ENCODE measurements around the gene MYO7A.

Gene MYO7A

DNA sequence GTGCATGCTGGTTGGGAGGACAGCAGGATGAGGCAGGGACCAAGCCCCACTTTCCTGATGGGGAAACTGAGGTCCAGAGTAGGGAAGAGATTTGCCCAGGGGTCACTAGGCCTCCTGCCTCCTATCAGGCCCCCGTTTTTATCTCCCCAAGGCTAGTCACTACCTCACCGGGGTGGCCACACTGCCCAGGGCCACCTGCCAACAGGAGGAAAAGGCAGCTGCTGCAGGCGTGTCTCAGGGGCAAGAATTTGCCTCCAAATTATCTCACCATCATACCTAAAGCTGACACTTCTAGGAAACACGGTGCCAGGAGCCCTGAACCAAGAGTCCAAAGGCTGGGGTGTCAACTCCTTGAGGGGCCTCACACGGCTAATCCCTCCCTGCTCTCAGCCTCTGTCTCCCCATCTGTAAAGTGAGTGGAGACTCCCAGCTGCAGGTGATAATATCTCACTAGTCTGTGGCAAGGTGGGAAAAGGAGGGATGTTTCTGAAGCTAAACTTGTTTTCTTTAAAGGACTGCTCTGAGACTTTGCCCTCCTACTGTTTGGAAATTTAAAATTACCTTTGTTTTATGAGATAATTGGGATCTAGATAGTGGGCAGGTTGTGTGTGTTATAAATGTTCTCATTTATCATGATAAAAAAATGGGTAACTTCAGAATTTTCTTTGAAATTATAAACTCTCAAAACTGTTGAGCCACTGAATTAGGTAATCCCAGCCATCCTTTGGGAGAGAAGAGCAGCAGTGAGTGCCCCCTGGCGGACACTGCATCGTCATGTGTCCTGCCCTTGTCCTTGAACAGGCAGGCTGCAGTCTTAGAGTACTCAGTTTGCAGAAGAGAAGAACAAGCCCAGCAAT is 60.0 kb downstream of the MYO7A start:
- DNase-seq = peak; percentile 32

DNA sequence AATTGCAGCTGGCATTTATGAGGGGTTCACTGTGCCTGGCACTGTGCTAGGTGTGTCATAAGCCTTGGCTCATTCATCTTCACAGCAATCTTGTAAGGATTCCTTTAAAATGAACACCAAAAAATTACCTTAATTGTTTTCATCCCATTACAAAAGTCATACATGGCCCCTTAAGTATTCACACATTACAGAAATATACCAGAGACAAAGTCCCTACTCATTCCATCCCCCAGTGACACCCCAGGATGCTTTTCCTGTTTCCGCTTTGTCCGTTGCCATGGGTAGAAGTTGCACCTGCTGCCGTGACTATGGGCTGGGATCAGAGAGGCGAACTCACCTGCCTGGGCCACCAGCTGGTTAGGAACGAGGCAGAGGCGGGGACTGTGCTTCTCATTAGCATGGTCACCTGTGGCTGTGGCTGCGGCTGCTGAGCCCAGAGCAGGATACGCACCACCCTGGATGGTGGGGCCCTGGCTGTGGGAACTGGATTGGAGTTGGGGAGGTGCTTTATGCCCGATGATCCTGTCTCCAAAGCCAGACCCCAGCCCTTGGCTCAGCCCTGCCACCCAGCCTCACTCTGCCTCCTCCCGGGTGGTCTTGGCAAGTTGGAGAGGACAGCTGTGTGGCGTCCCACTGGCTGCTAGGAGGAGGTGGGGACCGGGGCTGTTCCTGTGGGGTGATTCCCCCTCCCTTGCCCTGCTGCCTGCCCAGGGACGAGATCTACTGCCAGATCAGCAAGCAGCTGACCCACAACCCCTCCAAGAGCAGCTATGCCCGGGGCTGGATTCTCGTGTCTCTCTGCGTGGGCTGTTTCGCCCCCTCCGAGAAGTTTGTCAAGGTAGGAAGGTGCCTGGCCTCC is 60.8 kb downstream of the MYO7A start:
- DNase-seq = peak; percentile 5

DNA sequence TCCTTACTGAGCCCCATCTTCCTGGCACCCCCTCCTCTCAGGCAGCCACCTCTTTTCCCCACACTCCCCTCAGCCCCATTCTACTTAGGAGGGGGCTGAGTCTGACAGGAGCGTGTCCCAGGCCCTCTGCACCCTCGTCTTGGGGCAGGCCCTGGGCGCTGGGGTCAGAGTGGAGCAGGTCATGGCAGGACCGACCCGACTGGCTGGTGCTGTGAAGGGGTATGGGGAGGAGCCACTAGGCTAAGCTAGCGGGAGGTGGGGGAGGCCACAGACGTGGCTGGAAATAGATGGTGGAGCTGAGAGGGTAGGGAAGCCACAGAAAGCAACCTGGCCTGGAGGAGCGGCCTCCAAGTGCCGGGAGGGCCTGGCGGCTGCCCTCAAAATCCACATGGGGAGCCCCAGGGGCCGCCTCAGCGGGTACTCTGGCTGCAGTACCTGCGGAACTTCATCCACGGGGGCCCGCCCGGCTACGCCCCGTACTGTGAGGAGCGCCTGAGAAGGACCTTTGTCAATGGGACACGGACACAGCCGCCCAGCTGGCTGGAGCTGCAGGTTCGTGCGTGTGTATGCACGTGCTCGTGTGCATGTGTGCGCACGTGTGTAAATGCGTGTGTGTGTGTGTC is 61.7 kb downstream of the MYO7A start:
- DNase-seq = no peak

DNA sequence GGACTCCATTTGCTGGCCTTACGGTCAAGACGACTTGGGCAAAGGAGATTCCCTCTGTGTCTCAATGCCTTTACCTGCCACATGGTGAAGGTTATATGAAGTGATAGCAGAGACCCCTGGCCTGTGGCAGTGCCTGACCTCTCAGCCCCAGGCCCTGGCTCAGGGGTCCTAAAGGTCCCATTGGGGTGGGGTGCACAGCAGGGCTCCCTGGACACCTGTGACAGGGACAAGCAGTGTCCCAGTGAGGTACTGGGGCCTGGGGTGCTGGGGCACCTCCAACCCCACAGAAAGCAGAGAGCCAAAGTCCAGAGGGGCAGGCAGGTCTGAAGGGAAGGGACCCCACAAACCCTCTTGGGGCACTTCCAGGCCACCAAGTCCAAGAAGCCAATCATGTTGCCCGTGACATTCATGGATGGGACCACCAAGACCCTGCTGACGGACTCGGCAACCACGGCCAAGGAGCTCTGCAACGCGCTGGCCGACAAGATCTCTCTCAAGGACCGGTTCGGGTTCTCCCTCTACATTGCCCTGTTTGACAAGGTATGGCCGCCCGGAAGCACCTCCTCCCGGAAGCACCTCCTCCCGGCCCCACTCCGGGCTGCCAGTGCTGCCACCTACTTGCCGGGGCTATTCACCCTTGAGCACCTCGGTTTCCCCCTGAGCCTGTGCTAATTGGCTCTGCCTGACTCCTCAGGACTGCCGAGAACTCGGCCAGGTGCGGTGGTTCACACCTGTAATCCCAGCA is 62.5 kb downstream of the MYO7A start:
- DNase-seq = no peak

DNA sequence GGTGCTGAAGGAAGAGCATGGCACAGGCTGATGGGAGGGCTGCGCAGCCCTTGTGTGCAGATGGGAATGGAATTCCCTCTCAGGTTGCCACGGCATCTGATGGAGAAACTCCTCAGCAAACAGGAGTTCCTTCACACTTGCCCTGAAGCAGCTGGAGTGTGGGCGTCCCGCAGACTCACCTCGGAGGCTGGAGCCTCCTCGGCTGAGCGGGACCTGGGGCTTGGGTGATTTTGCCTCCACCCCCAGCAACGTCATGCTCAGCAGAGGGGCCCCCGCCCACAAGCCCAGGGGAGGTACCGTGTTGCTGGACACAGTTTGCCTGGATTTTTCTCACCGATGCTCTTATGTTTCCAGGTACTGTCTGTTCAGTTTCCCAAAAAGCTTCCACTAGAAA is 63.4 kb downstream of the MYO7A start:
- DNase-seq = no peak

DNA sequence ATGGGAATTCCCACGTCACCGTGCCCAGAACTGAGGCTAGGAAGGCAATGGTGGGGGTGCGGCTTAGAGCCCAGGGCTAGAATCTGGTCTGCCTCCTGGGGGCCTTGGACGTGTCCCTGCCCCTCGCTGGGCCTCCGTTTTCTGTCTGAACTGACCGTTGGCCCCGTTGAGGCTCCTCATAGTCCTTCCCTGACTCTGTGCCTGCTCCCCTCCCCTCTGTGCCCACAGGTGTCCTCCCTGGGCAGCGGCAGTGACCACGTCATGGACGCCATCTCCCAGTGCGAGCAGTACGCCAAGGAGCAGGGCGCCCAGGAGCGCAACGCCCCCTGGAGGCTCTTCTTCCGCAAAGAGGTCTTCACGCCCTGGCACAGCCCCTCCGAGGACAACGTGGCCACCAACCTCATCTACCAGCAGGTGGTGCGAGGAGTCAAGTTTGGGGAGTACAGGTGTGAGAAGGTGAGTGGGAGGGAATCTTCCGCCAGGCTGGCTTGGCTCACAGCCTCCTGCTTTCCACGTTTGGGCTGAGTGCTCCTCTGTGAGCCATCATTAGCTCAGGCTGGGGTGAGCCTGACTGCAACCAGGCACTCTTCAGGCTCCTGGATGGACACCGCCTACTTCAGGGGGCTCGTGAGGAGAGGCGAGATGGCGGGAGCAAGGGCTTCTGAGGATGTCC is 63.9 kb downstream of the MYO7A start:
- peak; percentile 53 for DNase-seq

DNA sequence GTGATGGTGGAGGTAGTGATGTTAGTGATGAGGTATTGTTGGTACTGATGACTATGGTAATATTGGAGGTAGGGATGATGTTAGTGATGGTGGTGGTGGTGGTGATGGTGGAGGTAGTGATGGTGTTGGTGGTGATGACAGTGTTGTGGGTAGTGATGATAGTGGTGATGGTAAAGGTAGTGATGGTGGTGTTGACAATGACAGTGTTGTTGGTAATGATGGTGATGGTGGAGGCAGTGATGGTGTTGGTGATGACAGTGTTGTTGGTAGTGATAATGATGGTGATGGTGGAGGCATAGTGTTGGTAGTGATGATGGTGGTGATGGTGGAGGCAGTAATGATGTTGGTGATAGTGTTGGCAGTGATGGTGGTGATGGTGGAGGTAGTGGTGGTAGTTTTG is 65.1 kb downstream of the MYO7A start:
- no peak for DNase-seq

DNA sequence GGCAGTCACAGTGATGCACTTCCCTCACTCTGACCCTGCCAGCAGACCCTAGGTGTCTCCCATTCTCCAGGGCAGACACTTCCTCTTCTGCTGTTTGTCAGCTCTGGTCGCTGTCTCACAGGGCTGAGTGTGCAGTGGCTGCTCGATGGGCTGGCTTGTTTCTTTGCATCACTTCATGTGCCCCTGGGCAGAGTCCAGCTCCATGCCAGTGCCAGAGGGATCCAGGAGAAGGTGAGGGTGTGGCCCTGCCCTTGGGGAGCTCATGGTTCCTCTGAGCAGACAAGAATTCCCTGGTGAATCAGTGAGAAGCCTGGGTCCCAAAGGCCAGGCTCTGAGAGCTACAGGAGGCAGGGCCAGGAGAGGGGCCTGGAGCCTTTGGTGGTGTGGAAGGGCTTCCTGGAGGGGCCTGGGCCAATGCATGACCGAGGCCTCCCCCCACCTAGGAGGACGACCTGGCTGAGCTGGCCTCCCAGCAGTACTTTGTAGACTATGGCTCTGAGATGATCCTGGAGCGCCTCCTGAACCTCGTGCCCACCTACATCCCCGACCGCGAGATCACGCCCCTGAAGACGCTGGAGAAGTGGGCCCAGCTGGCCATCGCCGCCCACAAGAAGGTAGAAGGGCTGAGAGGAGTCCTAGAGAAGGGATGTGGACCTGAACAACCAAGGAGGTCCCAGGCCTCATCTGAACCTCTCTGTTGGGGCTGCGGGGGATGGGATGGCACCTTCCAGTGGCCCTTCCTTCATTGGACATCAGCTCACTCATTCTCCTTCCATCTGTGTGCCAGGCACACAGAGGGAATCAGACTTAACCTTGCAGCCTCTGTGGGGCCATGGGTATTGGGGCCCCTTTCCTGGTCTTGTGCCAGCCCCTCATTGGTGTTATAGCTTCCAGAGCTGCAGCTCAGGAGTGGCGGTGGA is 66.1 kb downstream of the MYO7A start:
- no peak for DNase-seq

DNA sequence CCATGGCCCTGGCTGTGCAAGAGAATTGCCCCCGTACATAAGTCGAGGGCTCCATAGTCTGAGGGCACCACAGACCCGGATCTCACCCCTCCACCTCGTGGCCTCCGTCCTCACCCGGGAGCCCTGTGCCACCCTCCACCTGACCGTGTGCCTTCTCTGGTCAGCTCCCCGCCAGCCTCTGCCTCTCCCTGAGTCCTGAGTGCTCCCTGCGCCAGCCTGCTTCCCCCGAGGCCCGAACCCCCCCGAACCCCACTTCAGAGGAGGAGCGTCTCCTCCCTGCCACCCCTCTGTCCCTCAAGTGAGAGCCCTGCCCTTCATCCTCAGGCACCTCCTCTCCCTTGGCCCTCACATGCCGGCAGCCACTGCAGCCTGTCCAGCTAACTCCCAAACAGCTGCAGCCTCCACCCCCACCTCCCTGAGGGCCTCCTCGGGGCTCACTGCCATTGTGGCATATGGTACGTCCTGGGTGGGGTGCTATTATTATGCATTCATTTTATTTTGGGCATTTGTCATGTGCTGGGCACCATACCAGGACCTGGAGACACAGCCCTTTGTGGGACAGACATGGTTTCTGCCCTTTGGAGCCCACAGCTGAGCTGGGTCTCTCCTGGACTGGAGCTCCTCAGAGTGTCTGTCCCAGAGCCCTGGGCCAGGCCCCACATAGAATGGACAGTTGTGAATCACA is 67.2 kb downstream of the MYO7A start:
- no peak for DNase-seq

DNA sequence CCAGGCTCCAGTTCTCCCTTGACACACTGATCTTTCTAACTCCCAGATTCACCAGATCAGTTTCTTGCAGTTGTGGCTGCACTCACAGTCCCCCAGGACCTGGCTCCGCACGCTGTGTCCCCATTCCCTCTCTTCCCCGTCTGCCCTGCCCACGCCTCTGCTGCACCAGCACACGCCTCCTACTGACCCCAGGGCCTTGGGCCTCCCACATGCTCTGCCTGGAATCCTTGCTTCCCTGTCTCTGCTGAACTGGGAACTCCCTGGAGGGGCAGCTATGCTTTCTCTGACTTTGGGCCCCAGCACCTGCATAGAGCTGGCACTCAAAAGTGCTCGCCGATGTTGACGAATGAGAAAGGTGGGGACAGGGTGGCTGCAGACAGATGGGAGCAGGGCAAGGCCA is 68.9 kb downstream of the MYO7A start:
- DNase-seq = no peak

DNA sequence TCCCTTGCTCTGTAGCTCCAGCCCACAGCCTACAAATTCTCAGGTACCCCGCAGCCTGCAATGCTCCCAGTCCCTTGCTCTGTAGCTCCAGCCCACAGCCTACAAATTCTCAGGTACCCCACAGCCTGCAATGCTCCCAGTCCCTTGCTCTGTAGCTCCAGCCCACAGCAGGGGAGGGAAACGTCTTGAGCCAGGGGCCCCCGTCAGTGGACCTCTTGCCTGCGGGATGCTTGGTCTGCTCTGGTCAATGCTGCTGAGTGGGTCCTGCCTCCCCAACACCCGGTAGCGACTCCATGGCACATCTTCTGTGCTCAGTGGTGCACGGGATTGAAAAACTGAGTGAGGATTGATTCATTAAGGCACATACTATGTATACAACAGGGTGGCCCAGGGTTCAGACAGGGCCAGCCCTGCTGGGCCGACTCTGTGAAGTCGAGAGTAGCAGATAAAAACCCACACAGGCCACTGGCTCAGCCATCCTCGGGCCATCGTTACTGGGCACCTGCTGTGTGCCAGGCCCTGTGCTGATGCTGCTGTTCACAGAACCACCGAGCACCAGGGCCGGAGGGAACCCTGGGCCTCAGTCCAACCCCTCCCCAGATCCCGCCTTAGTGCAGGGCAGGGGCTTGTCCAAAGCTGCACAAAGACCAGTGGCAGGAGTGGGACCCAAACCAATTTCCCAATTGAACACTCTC is 69.7 kb downstream of the MYO7A start:
- DNase-seq = no peak

DNA sequence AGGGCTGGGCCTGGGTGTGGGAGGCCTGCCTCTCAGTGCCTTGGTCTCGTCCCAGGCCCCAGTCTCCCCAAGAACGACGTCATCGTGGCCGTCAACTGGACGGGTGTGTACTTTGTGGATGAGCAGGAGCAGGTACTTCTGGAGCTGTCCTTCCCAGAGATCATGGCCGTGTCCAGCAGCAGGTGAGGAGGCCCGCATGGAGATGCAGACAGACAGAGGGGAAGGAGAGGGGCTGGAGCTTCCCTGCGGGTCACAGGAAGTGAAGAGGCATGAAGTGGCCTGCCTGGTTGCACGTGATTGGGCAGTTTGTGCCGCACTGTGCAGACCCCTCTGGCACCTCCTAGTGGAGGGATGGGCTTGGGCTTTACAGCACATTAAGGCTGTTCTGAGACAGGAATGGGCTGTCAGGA is 70.4 kb downstream of the MYO7A start:
- DNase-seq = no peak

DNA sequence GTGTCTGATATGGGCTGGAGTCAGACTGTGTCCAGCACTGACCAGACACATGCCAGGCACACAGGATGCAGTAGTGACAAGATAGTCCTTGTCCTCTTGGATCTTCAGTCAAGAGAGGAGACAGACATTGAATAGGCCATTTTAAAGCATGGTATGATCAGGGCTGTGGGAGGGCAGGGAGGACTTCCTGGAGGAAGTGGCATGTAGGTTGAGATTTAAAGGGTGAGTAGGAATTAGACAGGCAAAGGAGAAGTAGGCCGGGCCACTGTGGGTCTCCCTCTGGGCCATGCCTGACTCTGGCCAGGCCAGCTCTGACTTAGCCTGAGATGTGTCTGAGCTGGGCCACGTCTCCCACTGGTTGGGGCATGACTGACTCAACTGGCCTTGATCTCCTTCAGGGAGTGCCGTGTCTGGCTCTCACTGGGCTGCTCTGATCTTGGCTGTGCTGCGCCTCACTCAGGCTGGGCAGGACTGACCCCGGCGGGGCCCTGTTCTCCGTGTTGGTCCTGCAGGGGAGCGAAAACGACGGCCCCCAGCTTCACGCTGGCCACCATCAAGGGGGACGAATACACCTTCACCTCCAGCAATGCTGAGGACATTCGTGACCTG is 71.2 kb downstream of the MYO7A start:
- DNase-seq = no peak

DNA sequence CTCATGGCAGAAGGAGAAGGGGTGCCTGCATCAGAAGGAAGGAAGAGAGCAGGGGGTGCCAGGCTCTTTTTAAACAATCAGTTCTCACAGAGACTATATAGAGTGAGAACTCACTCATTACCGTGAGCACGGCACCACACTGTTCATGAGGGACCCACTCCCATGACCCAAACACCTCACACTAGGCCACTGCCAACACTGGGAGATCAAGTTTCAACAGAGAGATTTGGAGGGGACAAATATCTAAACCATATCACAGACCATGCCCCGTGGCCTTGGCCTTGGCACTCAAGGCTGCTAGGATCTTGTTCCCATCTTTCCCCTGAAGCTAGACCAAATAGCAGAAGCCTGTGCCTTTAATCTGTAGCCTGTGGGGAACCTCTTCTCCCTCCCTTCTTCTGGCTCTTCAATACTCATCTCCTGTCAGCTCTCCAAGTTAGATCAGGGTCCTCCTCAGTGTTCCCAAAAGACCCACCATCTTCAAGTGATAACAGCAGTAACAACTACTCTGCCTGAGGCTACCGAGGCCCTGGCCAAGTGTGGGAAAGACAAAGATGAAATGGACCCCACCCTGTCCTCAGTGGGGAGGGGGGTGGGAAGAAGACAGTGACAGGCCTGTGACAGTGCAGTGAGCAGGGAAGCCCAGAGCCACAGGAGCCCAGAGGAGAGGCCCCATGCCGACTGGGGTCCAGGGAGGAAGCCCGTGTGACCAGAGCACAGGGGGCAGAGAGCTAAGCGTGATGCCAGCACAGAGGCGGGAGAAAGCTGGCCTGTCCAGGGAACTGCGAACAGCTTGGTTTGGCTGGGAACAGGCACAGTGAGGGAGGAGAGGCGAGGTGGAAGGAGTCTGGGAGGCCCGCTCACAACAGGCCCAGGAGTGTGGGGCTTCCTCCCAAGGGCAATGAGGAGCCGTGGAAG is 72.6 kb downstream of the MYO7A start:
- no peak for DNase-seq

DNA sequence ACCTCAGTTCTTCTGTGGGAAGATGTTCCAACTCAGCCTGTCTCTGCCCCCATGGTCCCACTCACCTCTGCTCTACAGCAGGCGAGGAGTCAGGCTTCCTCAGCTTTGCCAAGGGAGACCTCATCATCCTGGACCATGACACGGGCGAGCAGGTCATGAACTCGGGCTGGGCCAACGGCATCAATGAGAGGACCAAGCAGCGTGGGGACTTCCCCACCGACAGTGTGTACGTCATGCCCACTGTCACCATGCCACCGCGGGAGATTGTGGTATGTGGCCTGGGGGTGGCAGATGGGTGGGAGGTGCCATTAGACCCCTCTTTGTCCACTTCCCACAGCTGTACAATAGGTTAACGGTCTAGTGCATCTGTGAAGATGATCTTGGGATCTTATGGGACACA is 73.3 kb downstream of the MYO7A start:
- DNase-seq = no peak

DNA sequence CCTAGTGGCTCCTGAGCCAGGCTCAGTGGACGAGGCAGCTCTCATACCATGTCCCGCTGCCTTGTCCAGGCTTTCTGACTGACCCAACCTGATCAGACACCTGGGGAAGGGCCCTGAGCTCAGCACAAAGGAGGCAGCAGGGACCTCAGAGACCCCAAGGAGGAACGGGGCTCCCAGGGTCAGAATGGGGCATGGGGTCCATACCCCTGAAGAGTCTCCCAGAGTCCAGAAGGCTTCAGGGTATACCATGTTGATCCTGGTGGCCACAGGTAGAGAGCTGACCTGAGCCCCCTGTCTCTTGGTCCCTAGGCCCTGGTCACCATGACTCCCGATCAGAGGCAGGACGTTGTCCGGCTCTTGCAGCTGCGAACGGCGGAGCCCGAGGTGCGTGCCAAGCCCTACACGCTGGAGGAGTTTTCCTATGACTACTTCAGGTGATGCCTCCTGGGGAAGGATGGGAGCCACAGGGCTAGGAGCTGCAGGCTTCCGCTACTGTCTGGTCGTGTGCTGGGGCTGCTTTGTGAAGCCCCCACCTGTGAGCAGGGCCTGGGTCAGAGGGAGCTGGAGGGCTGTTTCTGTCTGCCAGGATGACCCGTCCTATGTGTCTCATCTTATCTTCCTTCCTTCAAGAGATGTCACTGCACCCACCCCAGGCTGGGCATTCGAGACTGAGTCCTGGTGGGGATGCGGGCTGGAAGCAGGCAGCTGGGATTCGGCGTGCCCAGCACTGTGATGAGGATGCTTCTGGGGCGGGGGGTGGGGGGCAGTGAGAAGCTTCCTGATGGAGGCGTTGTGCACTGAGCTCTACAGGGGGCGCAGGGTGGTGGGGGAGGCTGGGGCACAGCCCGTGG is 74.2 kb downstream of the MYO7A start:
- DNase-seq = no peak
